ENCODE measurements around the gene TNIK. TPM values are rescaled to one million over a fixed set of nuclear protein-coding genes. Genes with fewer than 3 reads are reported as not detected.
"Not testable (repeated sequence)": the region's sequence is repeated elsewhere in the genome, so short reads cannot be mapped to it uniquely, and the experiment has no call there.

Gene TNIK
- total RNA-seq, 2 experiments from 2014 or later = 55.2 to 56.9 TPM

DNA sequence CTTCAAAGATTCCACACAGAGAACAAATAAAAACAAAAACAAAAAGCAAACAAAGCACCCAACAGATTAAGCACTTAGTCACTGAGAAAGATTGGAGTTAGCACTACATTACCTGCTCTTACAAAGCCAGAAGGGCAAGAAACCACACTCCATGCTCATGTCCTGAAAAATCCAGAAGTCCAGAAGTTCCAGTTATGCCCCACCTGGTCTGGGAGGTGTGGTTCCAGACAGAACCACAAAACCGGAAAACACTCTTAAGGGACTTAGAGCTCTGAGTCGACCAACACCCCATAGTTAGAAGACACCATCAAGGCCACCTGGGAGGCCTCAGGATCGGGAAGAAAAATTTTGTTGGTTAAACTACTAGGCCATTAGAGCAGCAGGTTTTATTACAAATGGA, 88.9 kb downstream of the TNIK start:
- H3K9me3 Mint-ChIP-seq = no peaks in the 10 kb centered on the region
- H3K27me3 Mint-ChIP-seq = no peaks in the 10 kb centered on the region
- H3K27ac Mint-ChIP-seq = no peak overlapping the region
- POLR2A ChIA-PET = no interaction called here
- CTCF ChIA-PET = interaction anchor here (0.6 kb wide), 1 partner anchor 162 kb away, joined by 3 read pairs; no protein-coding TSS in a partner anchor
- no peak overlapping the region for H3K4me3 Mint-ChIP-seq
- peaks cover 21% of the 10 kb centered on the region for H3K36me3 Mint-ChIP-seq (ENCODE audit: low read depth)
- no peak for DNase-seq
- peaks cover 12% of the 10 kb centered on the region for H3K4me1 Mint-ChIP-seq

DNA sequence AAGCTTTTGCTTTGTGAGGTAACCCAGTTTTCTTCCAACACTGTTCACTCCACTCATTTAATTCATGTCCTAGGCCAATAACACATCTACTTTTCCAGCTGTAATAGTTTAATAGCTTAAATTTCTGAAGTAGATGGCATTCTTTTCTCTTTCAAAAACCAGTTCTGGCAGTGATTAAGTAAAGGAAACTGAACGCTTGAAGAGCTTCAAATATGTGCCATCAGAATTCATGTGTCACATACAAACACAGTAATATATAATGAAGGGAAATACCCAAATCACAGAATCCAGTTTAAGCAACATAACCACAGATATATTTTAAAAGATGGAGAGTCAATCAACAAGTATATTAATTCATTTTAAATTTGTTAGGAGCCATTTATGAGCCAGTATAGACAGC, 91.0 kb downstream of the TNIK start:
- CTCF ChIA-PET = interaction anchor here (0.7 to 1.0 kb wide), 2 partner anchors 12 to 16 kb away, joined by 3 read pairs; no protein-coding TSS in a partner anchor

GRCh38 chr3:171366738-171367137, 93.5 kb downstream of the TNIK start:
- DNase-seq, H3K9me3 Mint-ChIP-seq, H3K4me3 Mint-ChIP-seq, H3K27me3 Mint-ChIP-seq, H3K27ac Mint-ChIP-seq, H3K4me1 Mint-ChIP-seq, POLR2A ChIA-PET: not testable (repeated sequence)
- peaks cover 24% of the 10 kb centered on the region for H3K36me3 Mint-ChIP-seq (ENCODE audit: low read depth)
- CTCF ChIA-PET = interaction anchor here (0.7 to 1.3 kb wide), 3 partner anchors 16 to 262 kb away, joined by 3 to 4 read pairs (median 3); no protein-coding TSS in a partner anchor

More for the DNA sequence above, 91.0 kb downstream of the TNIK start:
- no peaks in the 10 kb centered on the region for H3K27me3 Mint-ChIP-seq
- H3K4me3 Mint-ChIP-seq = no peak overlapping the region
- POLR2A ChIA-PET = interaction anchor here (0.9 kb wide), 1 partner anchor 122 kb away, joined by 3 read pairs; no protein-coding TSS in a partner anchor
- peaks cover 26% of the 10 kb centered on the region for H3K36me3 Mint-ChIP-seq (ENCODE audit: low read depth)
- no peaks in the 10 kb centered on the region for H3K9me3 Mint-ChIP-seq
- no peak overlapping the region for H3K27ac Mint-ChIP-seq
- DNase-seq = no peak
- H3K4me1 Mint-ChIP-seq = peaks cover 11% of the 10 kb centered on the region

DNA sequence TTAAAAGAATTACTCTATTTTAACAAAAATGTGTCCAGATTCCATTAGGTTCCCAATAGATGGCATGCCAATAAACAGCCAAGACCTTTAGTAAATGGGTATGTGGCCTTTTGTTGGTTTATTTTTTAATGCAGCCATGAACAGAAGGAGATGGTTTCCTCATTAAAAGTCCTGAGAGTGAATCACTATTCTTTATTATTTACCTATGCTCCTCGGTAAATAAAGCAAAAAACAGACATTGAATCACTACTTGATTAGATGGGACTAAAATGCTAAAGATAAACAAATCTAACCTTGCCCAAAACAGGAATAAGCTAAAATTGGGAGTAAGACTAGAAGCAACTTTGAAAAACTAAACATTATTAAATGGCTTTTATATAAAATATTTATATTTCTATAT, 94.2 kb downstream of the TNIK start:
- no peaks in the 10 kb centered on the region for H3K27me3 Mint-ChIP-seq
- no peaks in the 10 kb centered on the region for H3K9me3 Mint-ChIP-seq
- CTCF ChIA-PET = interaction anchor here (1.2 to 1.3 kb wide), 2 partner anchors 16 to 19 kb away, joined by 3 read pairs; no protein-coding TSS in a partner anchor
- H3K4me1 Mint-ChIP-seq = peaks cover 2% of the 10 kb centered on the region
- H3K4me3 Mint-ChIP-seq = no peak overlapping the region
- H3K36me3 Mint-ChIP-seq (ENCODE audit: low read depth) = peaks cover 20% of the 10 kb centered on the region
- no peak overlapping the region for H3K27ac Mint-ChIP-seq
- DNase-seq = no peak
- POLR2A ChIA-PET = no interaction called here

DNA sequence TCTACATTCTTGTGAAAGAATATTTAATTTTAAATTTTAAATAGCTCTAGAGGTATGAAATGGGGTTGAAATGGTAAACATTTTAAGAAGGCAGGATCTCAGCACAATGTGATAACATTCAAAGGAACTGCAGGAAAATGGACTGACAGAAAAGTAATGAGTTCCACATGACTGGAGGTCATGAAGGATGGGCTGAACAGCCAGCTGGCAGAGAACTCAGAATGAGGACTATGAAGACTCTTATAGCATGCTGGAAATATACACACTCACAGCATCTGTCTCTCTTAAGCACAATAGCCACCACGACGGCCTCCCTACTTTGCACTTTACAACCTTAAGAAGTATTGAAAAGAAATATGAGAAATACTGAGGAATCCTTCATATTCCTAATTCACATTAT, 94.7 kb downstream of the TNIK start:
- Mint-ChIP-seq H3K9me3 (no peaks in the 10 kb centered on the region), H3K36me3 (ENCODE audit: low read depth) (peaks cover 20% of the 10 kb centered on the region), H3K27me3 (no peaks in the 10 kb centered on the region), H3K27ac (no peak overlapping the region), H3K4me3 (no peak overlapping the region), H3K4me1 (no peaks in the 10 kb centered on the region)
- CTCF ChIA-PET = interaction anchor here (1.3 kb wide), 1 partner anchor 17 kb away, joined by 3 read pairs; no protein-coding TSS in a partner anchor
- POLR2A ChIA-PET = no interaction called here
- no peak for DNase-seq

DNA sequence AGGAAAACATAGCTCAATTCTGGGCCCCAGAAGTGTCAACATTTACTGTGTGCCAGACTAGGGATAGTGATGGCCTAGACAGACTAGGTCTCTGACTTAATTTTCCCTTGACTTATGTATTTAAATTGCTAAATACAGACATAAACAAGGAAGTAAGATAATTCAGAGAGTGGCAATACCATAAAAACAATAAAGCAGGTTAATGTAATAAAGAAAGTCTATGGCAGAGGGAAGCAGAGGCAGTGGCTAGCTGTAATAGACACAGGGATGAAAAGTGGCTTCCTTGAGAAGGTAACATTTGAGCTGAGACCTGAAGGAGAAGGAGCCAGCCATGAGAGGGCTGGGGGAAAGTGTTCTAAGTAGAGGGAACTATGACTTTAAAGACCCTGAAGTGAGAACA, 95.7 kb downstream of the TNIK start:
- H3K9me3 Mint-ChIP-seq = no peaks in the 10 kb centered on the region
- CTCF ChIA-PET = no interaction called here
- H3K36me3 Mint-ChIP-seq (ENCODE audit: low read depth) = peaks cover 20% of the 10 kb centered on the region
- no peak overlapping the region for H3K4me3 Mint-ChIP-seq
- DNase-seq = no peak
- POLR2A ChIA-PET = no interaction called here
- no peaks in the 10 kb centered on the region for H3K4me1 Mint-ChIP-seq
- H3K27me3 Mint-ChIP-seq = no peaks in the 10 kb centered on the region
- H3K27ac Mint-ChIP-seq = no peak overlapping the region

DNA sequence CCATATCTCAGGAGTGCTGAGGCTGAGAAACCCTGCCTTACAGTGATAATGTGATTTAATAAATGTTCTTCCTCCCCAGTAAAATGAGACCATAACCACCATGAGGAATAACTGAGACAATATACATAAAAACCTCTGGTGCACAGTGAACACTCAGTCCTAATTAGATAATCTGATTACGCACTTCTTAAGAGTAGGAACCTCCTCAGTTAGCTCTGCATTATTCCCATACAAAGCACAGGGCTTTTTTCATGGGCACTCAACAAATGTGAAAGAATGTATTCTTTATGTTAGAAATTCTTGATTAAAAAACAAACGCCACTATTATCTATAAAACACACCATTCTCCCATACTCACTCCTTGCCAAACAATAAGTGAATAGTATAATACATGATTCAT, 97.0 kb downstream of the TNIK start:
- H3K27ac Mint-ChIP-seq = no peak overlapping the region
- peaks cover 12% of the 10 kb centered on the region for H3K36me3 Mint-ChIP-seq (ENCODE audit: low read depth)
- no peak for DNase-seq
- no peak overlapping the region for H3K4me3 Mint-ChIP-seq
- CTCF ChIA-PET = no interaction called here
- no peaks in the 10 kb centered on the region for H3K27me3 Mint-ChIP-seq
- H3K9me3 Mint-ChIP-seq = no peaks in the 10 kb centered on the region
- POLR2A ChIA-PET = no interaction called here
- no peaks in the 10 kb centered on the region for H3K4me1 Mint-ChIP-seq

DNA sequence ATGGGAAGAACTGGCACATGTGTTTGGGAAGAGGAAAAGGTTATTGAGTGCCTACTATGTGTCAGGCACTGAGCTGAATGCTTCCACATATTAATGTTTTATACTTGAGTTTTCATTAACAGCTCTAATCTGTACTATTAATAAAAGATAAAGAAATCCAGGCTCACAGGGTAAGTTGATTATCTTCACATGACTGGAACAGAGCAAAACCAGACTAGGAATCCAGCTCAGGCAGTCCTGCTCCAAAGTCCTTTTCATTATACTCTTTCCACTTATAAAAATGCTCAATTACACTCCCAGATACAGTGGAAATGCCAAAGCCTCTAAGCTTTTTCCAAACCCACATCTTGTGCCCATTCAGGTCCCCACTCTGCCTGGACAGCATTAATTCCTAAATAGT, 97.6 kb downstream of the TNIK start:
- CTCF ChIA-PET = interaction anchor here (0.9 kb wide), 1 partner anchor 19 kb away, joined by 3 read pairs; no protein-coding TSS in a partner anchor
- H3K4me3 Mint-ChIP-seq = no peak overlapping the region
- POLR2A ChIA-PET = no interaction called here

GRCh38 chr3:171358881-171359198, 101.4 kb downstream of the TNIK start:
- ChIA-PET POLR2A (interaction anchor here (0.6 kb wide), 1 partner anchor 10 kb away, joined by 6 read pairs; no protein-coding TSS in a partner anchor), CTCF (no interaction called here)
- Mint-ChIP-seq H3K4me1 (peaks cover 5% of the 10 kb centered on the region), H3K27me3 (no peaks in the 10 kb centered on the region), H3K9me3 (no peaks in the 10 kb centered on the region), H3K36me3 (ENCODE audit: low read depth) (no peaks in the 10 kb centered on the region), H3K27ac (no peak overlapping the region), H3K4me3 (no peak overlapping the region)
- DNase-seq = no peak

More for the DNA sequence above, 97.6 kb downstream of the TNIK start:
- H3K27me3 Mint-ChIP-seq = no peaks in the 10 kb centered on the region
- no peak for DNase-seq
- H3K27ac Mint-ChIP-seq = no peak overlapping the region
- peaks cover 7% of the 10 kb centered on the region for H3K36me3 Mint-ChIP-seq (ENCODE audit: low read depth)
- H3K4me1 Mint-ChIP-seq = no peaks in the 10 kb centered on the region
- H3K9me3 Mint-ChIP-seq = no peaks in the 10 kb centered on the region

GRCh38 chr3:171358181-171358880, 101.9 kb downstream of the TNIK start:
- CTCF ChIA-PET = no interaction called here
- no peaks in the 10 kb centered on the region for H3K36me3 Mint-ChIP-seq (ENCODE audit: low read depth)
- no peaks in the 10 kb centered on the region for H3K27me3 Mint-ChIP-seq
- peaks cover 5% of the 10 kb centered on the region for H3K4me1 Mint-ChIP-seq
- no peak overlapping the region for H3K4me3 Mint-ChIP-seq
- H3K27ac Mint-ChIP-seq = no peak overlapping the region
- DNase-seq = no peak
- H3K9me3 Mint-ChIP-seq = no peaks in the 10 kb centered on the region
- POLR2A ChIA-PET = interaction anchor here (0.6 kb wide), 1 partner anchor 10 kb away, joined by 6 read pairs; no protein-coding TSS in a partner anchor

GRCh38 chr3:171357721-171358120, 102.5 kb downstream of the TNIK start:
- peaks cover 5% of the 10 kb centered on the region for H3K4me1 Mint-ChIP-seq
- POLR2A ChIA-PET = no interaction called here
- no peaks in the 10 kb centered on the region for H3K9me3 Mint-ChIP-seq
- H3K27me3 Mint-ChIP-seq = no peaks in the 10 kb centered on the region
- H3K36me3 Mint-ChIP-seq (ENCODE audit: low read depth) = no peaks in the 10 kb centered on the region
- DNase-seq = no peak
- H3K4me3 Mint-ChIP-seq = no peak overlapping the region
- no peak overlapping the region for H3K27ac Mint-ChIP-seq
- CTCF ChIA-PET = no interaction called here

- H3K9me3 Mint-ChIP-seq = no peaks in the 10 kb centered on the region
- ChIA-PET CTCF (no interaction called here), POLR2A (no interaction called here)
- no peaks in the 10 kb centered on the region for H3K36me3 Mint-ChIP-seq (ENCODE audit: low read depth)
- no peaks in the 10 kb centered on the region for H3K27me3 Mint-ChIP-seq
- DNase-seq = no peak
- H3K27ac Mint-ChIP-seq = no peak overlapping the region
- H3K4me3 Mint-ChIP-seq = no peak overlapping the region
- peaks cover 5% of the 10 kb centered on the region for H3K4me1 Mint-ChIP-seq
Observed at GRCh38 chr3:171356251-171356650, 104.0 kb downstream of the TNIK start.

DNA sequence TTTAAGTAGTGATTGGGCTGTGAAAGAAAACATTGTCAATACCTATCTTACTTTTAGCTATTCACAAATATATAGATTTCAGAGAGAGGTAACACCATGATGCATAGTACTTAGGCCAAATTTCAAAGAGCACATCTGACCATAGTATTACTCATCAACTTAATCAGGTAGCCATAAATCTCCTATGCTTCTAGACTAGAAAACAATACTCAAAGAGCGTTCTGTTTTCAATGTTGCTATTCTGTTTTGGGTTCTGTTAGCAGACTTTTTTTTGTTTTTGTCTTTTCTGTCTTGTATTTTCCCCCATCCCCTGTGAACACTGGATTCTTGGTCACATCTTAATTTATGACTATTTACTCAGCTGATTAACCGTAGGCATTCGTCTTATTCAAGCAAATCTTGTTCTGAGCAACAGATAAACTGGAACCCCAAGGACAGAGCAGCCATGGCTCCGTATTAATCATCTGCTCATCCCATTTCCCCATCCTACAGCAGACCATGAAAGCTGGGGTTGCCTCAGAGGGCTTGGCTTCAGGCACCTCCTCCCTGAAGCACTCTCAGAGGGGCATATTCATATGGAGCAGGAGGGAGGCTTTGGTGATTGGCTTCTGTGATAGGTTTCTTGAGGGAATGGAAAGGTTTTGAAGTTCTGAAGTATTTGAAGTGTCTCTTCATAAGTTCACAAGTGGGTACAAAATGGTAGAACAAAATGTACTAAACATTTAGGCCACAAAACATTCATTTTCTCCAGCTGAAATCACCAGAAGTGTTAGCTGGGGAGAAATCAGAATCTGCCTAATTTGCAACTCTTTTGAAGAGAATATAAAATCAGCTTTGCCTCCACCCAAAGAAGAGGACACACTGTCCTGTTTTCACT, 105.3 kb downstream of the TNIK start:
- POLR2A ChIA-PET = no interaction called here
- no peak overlapping the region for H3K4me3 Mint-ChIP-seq
- DNase-seq = no peak
- no peaks in the 10 kb centered on the region for H3K27me3 Mint-ChIP-seq
- H3K36me3 Mint-ChIP-seq (ENCODE audit: low read depth) = no peaks in the 10 kb centered on the region
- H3K9me3 Mint-ChIP-seq = no peaks in the 10 kb centered on the region
- H3K4me1 Mint-ChIP-seq = peaks cover 5% of the 10 kb centered on the region
- no peak overlapping the region for H3K27ac Mint-ChIP-seq
- CTCF ChIA-PET = interaction anchor here (0.6 to 1.2 kb wide), 3 partner anchors 14 to 981 kb away, joined by 3 to 4 read pairs (median 3); no protein-coding TSS in a partner anchor
